Sigmoid colon (tissue), 7 donors: Measurements from ENCODE around the gene SPON2. TPM values are rescaled to one million over a fixed set of nuclear protein-coding genes. Genes with fewer than 3 reads are reported as not detected.
A peak's percentile ranks its signal among the peaks of the same experiment; 100 is the strongest.

ENCODE experiments used
- DNase-seq: peaks from one replicate; pipeline ENCODE4 v3.0.0-alpha.2; 2019
- H3K27ac ChIP-seq, 4 donors: fragments of 200-600 bp; sonication (generic); one replicate each; pipeline ENCODE4 v1.5.1; 2016 to 2019; ENCODE audit warnings: mild to moderate bottlenecking in 1 of 4
- H3K27me3 ChIP-seq, 3 donors: fragments of 200-600 bp; sonication (generic); one replicate each; pipeline ENCODE4 v1.5.1; 2019; ENCODE audit warnings: mild to moderate bottlenecking in 1 of 3
- H3K36me3 ChIP-seq, 4 donors: fragments of 200-600 bp; sonication (generic); one replicate each; pipeline ENCODE4 v1.5.1; 2016 to 2019
- H3K4me1 ChIP-seq, 4 donors: fragments of 200-600 bp; sonication (generic); one replicate each; pipeline ENCODE4 v1.5.1; 2017 to 2019
- H3K4me3 ChIP-seq, 4 donors: fragments of 200-600 bp; sonication (generic); one replicate each; pipeline ENCODE4 v1.5.1; 2017 to 2019; ENCODE audit warnings: mild to moderate bottlenecking in 2 of 4, moderate library complexity in 1 of 4
- H3K9me3 ChIP-seq, 4 donors: fragments of 200-600 bp in 3 of 4; sonication (generic) in 3 of 4; one replicate each; pipeline versions ENCODE4 v1.5.1 to v1.6.1; 2013 to 2019
- EP300 ChIP-seq, 4 donors: sonication (generic); formaldehyde crosslinking; IDR thresholded peaks; one replicate each; pipeline ENCODE4 v1.6.1; 2017; ENCODE audit warnings: antibody characterized with exemption in 4 of 4
- POLR2A ChIP-seq, 2 donors: fragments of 450-650 bp; IDR thresholded peaks; one replicate each; pipeline ENCODE4 v1.6.1; 2016; ENCODE audit warnings: antibody characterized with exemption in 2 of 2, mild to moderate bottlenecking in 2 of 2, moderate library complexity in 2 of 2
- POLR2AphosphoS5 ChIP-seq, 4 donors: sonication (generic); formaldehyde crosslinking; IDR thresholded peaks; one replicate each; pipeline ENCODE4 v1.6.1; 2017; ENCODE audit warnings: antibody characterized with exemption in 4 of 4
- WGBS, 2 donors: extraction: QIAGEN DNeasy Blood & Tissue Kit; methylation state at CpG; one replicate each; pipeline ENCODE4 v1.1.7; 2013; 5-methylcytosine and 5-hydroxymethylcytosine counted together
- intact Hi-C: fragments of 100-400 bp; cut with DNase I; formaldehyde crosslinking; loops from one replicate; pipeline ENCODE4 v1.15.1; 2023
- polyA plus RNA-seq, 3 donors: library from polyadenylated mRNA; stranded (reverse); fragments of 200-250 nt; gene quantifications; one replicate each; pipeline ENCODE4 v1.2.3, GENCODE V29; 2013
- total RNA-seq, 4 donors: library from RNA; depleted of rRNA; stranded (reverse); fragments of >200 nt; gene quantifications; one replicate each; pipeline ENCODE4 v1.1.0, GENCODE V29; 2016
- TF ChIP-seq, protein P1 (sequence below), 4 experiments: fragments of 450-650 bp in 3 of 4; fragments of 200-600 bp in 1 of 4; IDR thresholded peaks; one replicate each; pipeline ENCODE4 v1.5.1; 2016 to 2019; ENCODE audit warnings: antibody characterized with exemption in 4 of 4, mild to moderate bottlenecking in 3 of 4, moderate library complexity in 2 of 4
- donor health status: healthy with polysubstance abuse.
- donor health status: Bipolar disorder and iron deficiency.
- donor health status: healthy.

SPON2 gene
- total and polyA plus RNA-seq, 7 donors = 8.6 to 165 (median 33.6) TPM

DNA sequence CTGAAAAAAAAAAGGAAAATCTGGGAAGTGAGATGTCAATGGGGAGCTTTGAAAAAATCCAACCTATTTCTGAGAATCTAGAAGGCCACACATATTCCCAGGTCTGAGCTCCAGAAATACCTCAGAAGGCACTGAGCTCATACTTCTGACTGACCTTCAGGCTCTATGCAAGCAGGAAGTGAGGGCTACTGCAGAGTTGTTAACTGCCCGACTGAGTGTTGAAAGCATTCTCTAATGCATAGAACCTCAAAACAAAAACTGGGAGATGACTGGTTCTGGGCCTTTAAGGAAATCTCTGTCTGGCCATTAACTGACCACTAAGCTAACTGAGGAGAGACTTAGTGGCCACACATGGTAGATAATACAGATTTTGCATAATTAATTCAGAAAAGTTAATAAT lies 7.6 kb upstream of the SPON2 start:
- Histone ChIP-seq H3K4me3 (no peak overlapping the region), H3K27me3 (no peaks in the 10 kb centered on the region), H3K9me3 (no peaks in the 10 kb centered on the region), H3K27ac (no peak overlapping the region), H3K36me3 (no peaks in the 10 kb centered on the region), H3K4me1 (peaks cover 0 to 12% (median 6%) of the 10 kb centered on the region in 4 donors)
- DNase-seq = no peak
- intact Hi-C loops = no loop called here
- TF ChIP-seq POLR2AphosphoS5 (IDR thresholded peaks at IDR 0.05) = no peak
- TF ChIP-seq, protein P1, sequence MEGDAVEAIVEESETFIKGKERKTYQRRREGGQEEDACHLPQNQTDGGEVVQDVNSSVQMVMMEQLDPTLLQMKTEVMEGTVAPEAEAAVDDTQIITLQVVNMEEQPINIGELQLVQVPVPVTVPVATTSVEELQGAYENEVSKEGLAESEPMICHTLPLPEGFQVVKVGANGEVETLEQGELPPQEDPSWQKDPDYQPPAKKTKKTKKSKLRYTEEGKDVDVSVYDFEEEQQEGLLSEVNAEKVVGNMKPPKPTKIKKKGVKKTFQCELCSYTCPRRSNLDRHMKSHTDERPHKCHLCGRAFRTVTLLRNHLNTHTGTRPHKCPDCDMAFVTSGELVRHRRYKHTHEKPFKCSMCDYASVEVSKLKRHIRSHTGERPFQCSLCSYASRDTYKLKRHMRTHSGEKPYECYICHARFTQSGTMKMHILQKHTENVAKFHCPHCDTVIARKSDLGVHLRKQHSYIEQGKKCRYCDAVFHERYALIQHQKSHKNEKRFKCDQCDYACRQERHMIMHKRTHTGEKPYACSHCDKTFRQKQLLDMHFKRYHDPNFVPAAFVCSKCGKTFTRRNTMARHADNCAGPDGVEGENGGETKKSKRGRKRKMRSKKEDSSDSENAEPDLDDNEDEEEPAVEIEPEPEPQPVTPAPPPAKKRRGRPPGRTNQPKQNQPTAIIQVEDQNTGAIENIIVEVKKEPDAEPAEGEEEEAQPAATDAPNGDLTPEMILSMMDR (IDR thresholded peaks at IDR 0.05) = no peak
- TF ChIP-seq POLR2A (IDR thresholded peaks at IDR 0.05) = no peak
- no peak for TF ChIP-seq EP300 (IDR thresholded peaks at IDR 0.05)
- WGBS, 2 donors = 97 to 99% methylated on average over 1 of the region's 1 CpG

DNA sequence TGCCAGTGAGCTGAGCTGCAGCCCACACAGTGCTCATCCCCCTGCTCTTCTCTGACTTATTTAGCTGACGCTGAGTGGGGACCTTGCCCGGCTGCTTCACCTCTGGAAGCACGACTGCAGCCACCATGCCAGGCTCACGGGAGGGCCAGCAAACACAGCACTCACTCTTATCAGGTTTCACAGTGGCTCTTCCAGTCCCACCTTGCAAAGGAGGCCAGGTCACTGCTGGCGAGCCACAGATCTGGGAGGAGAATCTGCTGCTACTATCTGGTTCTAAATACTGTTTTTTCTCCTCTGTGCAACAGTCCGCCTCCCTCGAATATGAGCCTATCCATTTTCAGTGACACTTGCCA lies 6.7 kb upstream of the SPON2 start:
- TF ChIP-seq EP300 (IDR thresholded peaks at IDR 0.05) (no peak), POLR2AphosphoS5 (IDR thresholded peaks at IDR 0.05) (no peak), POLR2A (IDR thresholded peaks at IDR 0.05) (no peak)
- TF ChIP-seq, protein P1 (IDR thresholded peaks at IDR 0.05) = no peak
- intact Hi-C loops = no loop called here
- Histone ChIP-seq H3K4me3 (no peak overlapping the region), H3K4me1 (peaks cover 0 to 12% (median 6%) of the 10 kb centered on the region in 4 donors), H3K27me3 (no peaks in the 10 kb centered on the region), H3K27ac (no peak overlapping the region), H3K36me3 (no peaks in the 10 kb centered on the region), H3K9me3 (no peaks in the 10 kb centered on the region)
- DNase-seq = no peak
- 84 to 91% methylated on average over 7 of the region's 7 CpGs for WGBS, 2 donors

DNA sequence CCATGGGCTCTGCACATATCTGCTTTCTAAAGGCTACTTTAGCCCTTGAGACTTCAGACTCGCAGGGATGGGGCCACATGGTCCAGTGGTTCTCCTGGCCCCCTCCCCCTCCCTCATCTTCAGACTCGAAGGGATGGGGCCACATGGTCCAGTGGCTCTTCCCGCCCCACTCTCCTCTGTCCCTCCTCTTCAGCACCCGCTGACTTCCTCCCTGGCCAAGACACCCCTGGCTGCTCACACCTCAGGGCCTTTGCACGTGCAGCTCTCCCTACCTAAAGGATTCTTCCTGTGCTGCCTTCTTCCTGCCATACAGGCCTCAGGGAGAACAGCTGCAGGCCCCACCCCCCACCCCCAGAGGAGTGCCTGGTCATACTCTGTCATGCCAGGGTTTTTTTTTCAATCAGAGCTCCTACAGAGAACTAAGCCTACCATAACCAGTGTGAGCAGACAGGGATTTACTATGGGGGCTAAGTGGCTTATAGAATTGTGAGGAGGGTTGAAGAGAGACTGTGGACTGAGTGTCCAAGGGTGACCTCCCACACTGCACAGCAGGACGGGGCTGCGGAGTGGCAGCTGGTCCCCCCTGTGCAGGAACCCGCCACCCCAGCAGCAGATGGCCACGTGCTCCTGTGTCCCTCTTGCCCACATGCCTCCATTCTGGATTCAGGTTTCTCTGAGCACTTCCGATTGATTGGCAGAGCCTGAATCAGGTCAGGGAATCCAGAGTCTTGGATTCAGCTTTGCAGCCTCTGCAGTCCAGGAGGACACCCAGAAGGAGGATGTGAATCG lies 6.1 kb upstream of the SPON2 start:
- 90 to 92% methylated on average over 11 of the region's 11 CpGs for WGBS, 2 donors
- DNase-seq = peak; percentile 47
- Histone ChIP-seq H3K9me3 (no peaks in the 10 kb centered on the region), H3K27me3 (peaks cover 0 to 2% (median 0%) of the 10 kb centered on the region in 3 donors), H3K4me1 (peaks cover 0 to 18% (median 8%) of the 10 kb centered on the region in 4 donors), H3K36me3 (no peaks in the 10 kb centered on the region), H3K27ac (peak overlapping the region in 1 of 4 donors; percentile 50), H3K4me3 (no peak overlapping the region)
- TF ChIP-seq, protein P1 (IDR thresholded peaks at IDR 0.05) = no peak
- TF ChIP-seq POLR2AphosphoS5 (IDR thresholded peaks at IDR 0.05) (no peak), EP300 (IDR thresholded peaks at IDR 0.05) (no peak), POLR2A (IDR thresholded peaks at IDR 0.05) (no peak)
- intact Hi-C loops = no loop called here

DNA sequence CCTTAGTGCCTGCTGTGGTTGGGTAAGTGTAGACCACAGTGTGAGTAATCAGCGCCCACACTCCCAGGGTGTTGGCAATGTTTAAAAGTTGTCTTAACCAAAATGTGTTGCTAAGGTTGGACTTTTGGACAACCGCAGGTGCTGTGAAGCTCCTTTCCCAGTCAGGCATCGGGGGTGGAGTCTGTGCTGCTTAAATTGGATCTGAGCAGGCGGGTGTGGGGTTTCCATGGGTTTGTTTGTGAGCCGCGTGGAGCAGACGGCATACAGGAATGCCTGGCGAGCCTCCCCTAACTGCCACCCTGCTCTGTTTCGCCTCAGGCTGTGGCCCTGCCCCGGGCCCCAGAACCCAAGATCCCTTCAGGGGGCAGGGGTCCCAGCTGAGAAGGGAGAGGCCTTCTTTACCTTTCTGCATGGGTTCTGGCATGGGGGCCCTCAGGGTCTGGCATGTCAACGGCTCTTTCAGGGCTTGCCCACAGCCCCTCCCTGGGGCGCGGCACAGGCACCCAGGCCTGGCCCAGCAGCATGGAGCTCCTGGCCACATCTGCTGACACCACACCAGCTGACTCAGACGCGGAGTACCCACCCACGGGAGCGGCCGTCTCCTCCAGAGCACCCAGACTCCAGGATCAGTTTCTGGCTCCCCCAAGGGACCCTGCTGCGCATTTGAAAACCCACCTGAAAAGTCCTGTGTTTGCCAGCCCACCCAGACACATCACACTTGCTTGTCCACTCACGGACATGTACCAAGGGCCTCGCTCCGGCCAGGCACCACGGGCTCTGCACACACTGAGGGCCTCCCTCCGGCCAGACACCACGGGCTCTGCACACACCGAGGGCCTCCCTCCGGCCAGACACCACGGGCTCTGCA lies 5.1 kb upstream of the SPON2 start:
- intact Hi-C loops = no loop called here
- TF ChIP-seq EP300 (IDR thresholded peaks at IDR 0.05) = no peak
- no peak for TF ChIP-seq POLR2AphosphoS5 (IDR thresholded peaks at IDR 0.05)
- TF ChIP-seq POLR2A (IDR thresholded peaks at IDR 0.05) = no peak
- TF ChIP-seq, protein P1 (IDR thresholded peaks at IDR 0.05) = no peak
- H3K9me3 ChIP-seq = no peaks in the 10 kb centered on the region
- peak; percentile 63 for DNase-seq
- 30 to 68% methylated on average over 28 of the region's 28 CpGs for WGBS, 2 donors
- peaks cover 2 to 5% (median 3%) of the 10 kb centered on the region in 3 donors for H3K27me3 ChIP-seq
- peak overlapping the region in 3 of 4 donors; percentile 18 to 61 (median 50) for H3K27ac ChIP-seq
- H3K4me1 ChIP-seq = peaks cover 0 to 28% (median 13%) of the 10 kb centered on the region in 4 donors
- H3K4me3 ChIP-seq = no peak overlapping the region
- no peaks in the 10 kb centered on the region for H3K36me3 ChIP-seq
